Stimulated activated CD8-positive, alpha-beta memory T cell treated with anti-CD3 and anti-CD28 coated beads, Interleukin-15, amount 100 ng/mL, for 48 hours (primary cell): ENCODE data around the gene GNAZ.

Experiments
- DNase-seq, 2 donors: peaks; one replicate each; pipeline ENCODE4 v3.0.0-alpha.2; 2020; ENCODE audit warnings: low read depth in 2 of 2

Gene GNAZ

GRCh38 chr22:23077627-23078461 is 7.5 kb downstream of the GNAZ start:
- no peak for DNase-seq

GRCh38 chr22:23078462-23078787 is 8.1 kb downstream of the GNAZ start:
- no peak for DNase-seq

- no peak for DNase-seq
Observed at GRCh38 chr22:23079240-23079768, 9.0 kb downstream of the GNAZ start.

- DNase-seq = no peak
Observed at GRCh38 chr22:23079814-23080521, 9.6 kb downstream of the GNAZ start.

GRCh38 chr22:23080613-23081290 is 10.4 kb downstream of the GNAZ start:
- DNase-seq = no peak

- DNase-seq = no peak
Observed at GRCh38 chr22:23082534-23083314, 12.4 kb downstream of the GNAZ start.

- no peak for DNase-seq
Observed at GRCh38 chr22:23083315-23084021, 13.1 kb downstream of the GNAZ start.

- no peak for DNase-seq
Observed at GRCh38 chr22:23084453-23085350, 14.4 kb downstream of the GNAZ start.

GRCh38 chr22:23085351-23085671 is 15.0 kb downstream of the GNAZ start:
- no peak for DNase-seq

GRCh38 chr22:23085785-23086184 is 15.5 kb downstream of the GNAZ start:
- DNase-seq = no peak

- DNase-seq = no peak
Observed at GRCh38 chr22:23086263-23086662, 15.9 kb downstream of the GNAZ start.

GRCh38 chr22:23086787-23087186 is 16.5 kb downstream of the GNAZ start:
- no peak for DNase-seq

GRCh38 chr22:23088199-23088604 is 17.9 kb downstream of the GNAZ start:
- DNase-seq = no peak

GRCh38 chr22:23089010-23089409 is 18.7 kb downstream of the GNAZ start:
- no peak for DNase-seq

- no peak for DNase-seq
Observed at GRCh38 chr22:23089633-23090456, 19.5 kb downstream of the GNAZ start.

- DNase-seq = no peak
Observed at GRCh38 chr22:23090457-23090835, 20.1 kb downstream of the GNAZ start.

GRCh38 chr22:23091760-23092159 is 21.4 kb downstream of the GNAZ start:
- DNase-seq = no peak

- DNase-seq = no peak
Observed at GRCh38 chr22:23092217-23092955, 22.1 kb downstream of the GNAZ start.
